OCI-LY7 (cell line): ENCODE measurements around the gene SCCPDH. TPM values are rescaled to one million over a fixed set of nuclear protein-coding genes. Genes with fewer than 3 reads are reported as not detected.

Experiments used
- BruUV-seq: library from RNA; stranded (reverse); fragments of 400-500 nt; replicated peaks from 2 replicates; lab custom pipeline; 2021; lab: Mats Ljungman, UMichigan
- CTCF ChIA-PET: fragments of 300-600 bp; sonication (Branson Sonifier 250); formaldehyde crosslinking; loops from one replicate; lab custom pipeline; 2022; ENCODE audit warnings: antibody characterized with exemption; ENCODE audit not compliant: unreplicated experiment; lab: Charles Lee
- POLR2A ChIA-PET: fragments of 300-600 bp; sonication (Branson Sonifier 250); formaldehyde crosslinking; loops from one replicate; lab custom pipeline; 2022; ENCODE audit warnings: antibody characterized with exemption; lab: Charles Lee
- DNase-seq: peaks from one replicate; pipeline ENCODE4 v3.0.0-alpha.2; 2015; ENCODE audit warnings: low spot score
- H2AFZ ChIP-seq: fragments of 200-600 bp; sonication (generic), shearing (Covaris generic); 2 replicates; pipeline ENCODE4 v1.6.1; 2014; ENCODE audit warnings: mild to moderate bottlenecking, antibody characterized with exemption, low read length, moderate library complexity
- H3K27ac ChIP-seq: fragments of 200-600 bp; sonication (generic); 2 replicates; pipeline ENCODE4 v1.5.1; 2014; ENCODE audit warnings: mixed run types, low read depth, mild to moderate bottlenecking, moderate library complexity, low read length, inconsistent platforms; ENCODE audit not compliant: poor library complexity, severe bottlenecking
- H3K36me3 ChIP-seq: fragments of 200-600 bp; sonication (generic); 2 replicates; pipeline ENCODE4 v1.6.1; 2014; ENCODE audit warnings: mild to moderate bottlenecking, antibody characterized with exemption, low read length, moderate library complexity, mixed read lengths; ENCODE audit not compliant: insufficient read depth
- H3K4me1 ChIP-seq: fragments of 200-600 bp; sonication (generic); 2 replicates; pipeline ENCODE4 v1.5.1; 2014; ENCODE audit warnings: mild to moderate bottlenecking, low read length; ENCODE audit not compliant: insufficient read depth, poor library complexity, severe bottlenecking
- H3K4me2 ChIP-seq: fragments of 200-600 bp; sonication (generic); 2 replicates; pipeline ENCODE4 v1.6.1; 2014; ENCODE audit warnings: mild to moderate bottlenecking, low read length
- H3K4me3 ChIP-seq: fragments of 200-600 bp; sonication (generic); 2 replicates; pipeline ENCODE4 v1.5.1; 2014; ENCODE audit warnings: mild to moderate bottlenecking, low read depth, low read length; ENCODE audit not compliant: poor library complexity, severe bottlenecking
- H3K79me2 ChIP-seq: fragments of 200-600 bp; sonication (generic); 2 replicates; pipeline ENCODE4 v1.6.1; 2016; ENCODE audit warnings: low read depth, mild to moderate bottlenecking, low read length, moderate library complexity, mixed read lengths; ENCODE audit not compliant: insufficient read depth
- H3K9me2 ChIP-seq: fragments of 200-600 bp; sonication (generic); 2 replicates; pipeline ENCODE4 v1.6.1; 2016; ENCODE audit warnings: mild to moderate bottlenecking, low read length, mixed read lengths; ENCODE audit not compliant: insufficient read depth
- H3K9me3 ChIP-seq: fragments of 200-600 bp; sonication (generic); 2 replicates; pipeline ENCODE4 v1.6.1; 2014; ENCODE audit warnings: mild to moderate bottlenecking, mixed run types, low read length, mixed read lengths
- H4K20me1 ChIP-seq: fragments of 200-600 bp; sonication (generic); 2 replicates; pipeline ENCODE4 v1.6.1; 2014; ENCODE audit warnings: mild to moderate bottlenecking, antibody characterized with exemption, low read length, moderate library complexity, mixed read lengths; ENCODE audit not compliant: insufficient read depth
- CTCF ChIP-seq: fragments of 200-600 bp; sonication (generic); conservative IDR thresholded peaks from 2 replicates; pipeline ENCODE4 v1.5.1; 2014; ENCODE audit warnings: mild to moderate bottlenecking, antibody characterized with exemption, low read length, moderate library complexity, mixed read lengths
- EZH2phosphoT487 ChIP-seq: fragments of 200-600 bp; sonication (generic); IDR thresholded peaks from 2 replicates; pipeline ENCODE4 v1.6.1; 2018; ENCODE audit warnings: low read depth, borderline replicate concordance, mild to moderate bottlenecking, mixed run types, antibody characterized with exemption, low read length, moderate library complexity, mixed read lengths
- intact Hi-C: fragments of 100-400 bp; cut with micrococcal nuclease; formaldehyde crosslinking; loops from one replicate; pipeline ENCODE4 v1.10.0; 2022; ENCODE audit not compliant: unreplicated experiment
- total RNA-seq, 2 experiments: library from RNA; depleted of rRNA in 1 of 2; stranded (reverse); fragments of >200 nt in 1 of 2; shearing (Covaris generic) in 1 of 2; gene quantifications; 2 replicates each; pipeline ENCODE4 v1.2.3, GENCODE V29; 2014 to 2022

SCCPDH gene
- total RNA-seq, 2 experiments from 2014 or later: 1.8 to 12.2 TPM

DNA sequence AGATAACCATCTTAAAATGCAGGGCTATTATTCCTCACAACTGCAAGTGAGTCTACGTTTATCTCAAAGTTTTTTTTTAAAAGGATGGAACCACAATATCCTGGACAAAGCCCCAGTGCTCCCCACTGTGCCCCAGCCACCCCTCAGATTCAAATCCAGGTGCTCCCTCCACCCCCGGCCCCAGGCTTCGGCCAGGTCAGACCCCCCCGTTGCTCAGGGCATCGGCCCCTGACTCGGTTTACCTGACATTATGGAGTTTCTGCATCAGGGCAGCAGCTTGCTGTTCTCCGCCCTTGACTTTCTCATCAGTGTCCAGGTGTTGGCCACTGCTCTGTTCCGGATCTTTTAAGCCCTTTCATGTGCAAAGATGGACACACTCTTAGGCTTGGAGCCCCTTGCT lies 72.9 kb downstream of the SCCPDH start:
- intact Hi-C loops: no loop called here
- ChIA-PET POLR2A (no interaction called here), CTCF (no interaction called here)
- Histone ChIP-seq H3K4me2 (no peak overlapping the region), H3K79me2 (no peaks in the 10 kb centered on the region), H3K9me3 (no peaks in the 10 kb centered on the region), H3K36me3 (no peaks in the 10 kb centered on the region), H2AFZ (no peak overlapping the region), H3K27ac (no peak overlapping the region), H3K4me1 (no peaks in the 10 kb centered on the region), H4K20me1 (no peaks in the 10 kb centered on the region), H3K4me3 (no peak overlapping the region), H3K9me2 (no peaks in the 10 kb centered on the region)
- no TSS peak for BruUV-seq
- TF ChIP-seq EZH2phosphoT487 (no peak), CTCF (no peak)
- no peak for DNase-seq

GRCh38 chr1:246797597-246797996 lies 73.4 kb downstream of the SCCPDH start:
- H3K79me2 ChIP-seq: no peaks in the 10 kb centered on the region
- POLR2A ChIA-PET: no interaction called here
- TF ChIP-seq CTCF (no peak), EZH2phosphoT487 (no peak)
- intact Hi-C loops: no loop called here
- no peak overlapping the region for H3K27ac ChIP-seq
- no peaks in the 10 kb centered on the region for H3K4me1 ChIP-seq
- DNase-seq: no peak
- H4K20me1 ChIP-seq: no peaks in the 10 kb centered on the region
- no peaks in the 10 kb centered on the region for H3K9me3 ChIP-seq
- H3K36me3 ChIP-seq: no peaks in the 10 kb centered on the region
- H3K4me3 ChIP-seq: no peak overlapping the region
- H2AFZ ChIP-seq: no peak overlapping the region
- H3K9me2 ChIP-seq: no peaks in the 10 kb centered on the region
- no TSS peak for BruUV-seq
- CTCF ChIA-PET: no interaction called here
- no peak overlapping the region for H3K4me2 ChIP-seq

DNA sequence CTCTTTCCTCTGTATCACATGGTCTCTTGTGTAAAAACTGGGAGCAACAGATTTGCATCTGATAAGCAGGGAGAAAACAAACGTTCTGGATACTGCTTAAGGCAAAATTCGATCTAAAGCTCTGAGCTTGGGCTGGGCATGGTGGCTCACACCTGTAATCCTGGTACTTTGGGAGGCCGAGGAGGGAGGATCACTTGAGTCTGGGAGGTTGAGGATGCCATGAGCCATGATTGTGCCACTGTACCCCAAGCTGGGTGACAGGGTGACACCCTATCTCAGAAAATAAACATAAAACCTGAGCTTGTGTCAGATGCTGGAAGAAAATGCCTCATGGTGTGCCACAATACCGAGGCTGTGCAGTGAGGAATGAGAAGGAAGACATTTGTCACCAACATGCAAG lies 73.9 kb downstream of the SCCPDH start:
- Histone ChIP-seq H2AFZ (no peak overlapping the region), H3K36me3 (no peaks in the 10 kb centered on the region), H3K9me2 (no peaks in the 10 kb centered on the region), H3K79me2 (no peaks in the 10 kb centered on the region), H3K4me1 (no peaks in the 10 kb centered on the region), H3K9me3 (no peaks in the 10 kb centered on the region), H3K4me3 (no peak overlapping the region), H3K27ac (no peak overlapping the region), H4K20me1 (no peaks in the 10 kb centered on the region), H3K4me2 (no peak overlapping the region)
- ChIA-PET POLR2A (no interaction called here), CTCF (interaction anchor here (1.0 kb wide), 1 partner anchor 14 kb away, joined by 4 read pairs; no protein-coding TSS in a partner anchor)
- intact Hi-C loops: no loop called here
- BruUV-seq: no TSS peak
- no peak for DNase-seq
- TF ChIP-seq EZH2phosphoT487 (no peak), CTCF (no peak)
